ENCODE data around the gene UNC13A. TPM values are rescaled to one million over a fixed set of nuclear protein-coding genes. Genes with fewer than 3 reads are reported as not detected.

The UNC13A gene
- total RNA-seq, 1 experiment from 2014 or later: 6.6 TPM

- Histone ChIP-seq H3K27me3 (ENCODE audit: control insufficient read depth, insufficient read depth, low read length) (no peaks in the 10 kb centered on the region), H3K4me3 (ENCODE audit: insufficient read depth, low read depth, low read length) (peak overlapping the region; percentile 65), H3K36me3 (replicated peaks; ENCODE audit: control insufficient read depth, insufficient read depth, low read length) (no peaks in the 10 kb centered on the region)
- peak; percentile 78 for DNase-seq
These were observed 2.1 kb downstream of the UNC13A start for GRCh38 chr19:17686023-17686521.

GRCh38 chr19:17685451-17686022 is 2.6 kb downstream of the UNC13A start:
- H3K4me3 ChIP-seq (ENCODE audit: insufficient read depth, low read depth, low read length): peak overlapping the region; percentile 65
- peak; percentile 67 for DNase-seq
- H3K36me3 ChIP-seq (replicated peaks; ENCODE audit: control insufficient read depth, insufficient read depth, low read length): no peaks in the 10 kb centered on the region
- no peaks in the 10 kb centered on the region for H3K27me3 ChIP-seq (ENCODE audit: control insufficient read depth, insufficient read depth, low read length)

DNA sequence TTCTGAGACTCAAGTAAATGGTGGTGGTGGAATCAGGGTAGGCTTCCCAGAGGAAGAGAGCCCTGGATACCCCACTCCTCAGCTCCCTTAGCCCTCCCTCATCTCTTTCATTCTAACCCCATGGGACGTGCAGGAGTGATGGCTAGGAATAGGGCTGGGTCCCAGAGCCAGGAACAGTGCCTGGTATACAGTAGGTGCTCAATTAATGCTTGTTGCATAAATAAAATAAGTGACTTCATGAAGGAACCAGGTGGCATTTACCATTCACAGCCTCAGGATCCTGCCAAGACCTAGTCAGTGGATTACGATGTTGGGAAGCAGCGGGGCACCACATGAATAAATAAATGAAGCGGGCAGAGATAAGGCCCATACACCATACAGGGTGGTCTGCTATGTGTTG is 3.9 kb downstream of the UNC13A start:
- Histone ChIP-seq H3K36me3 (replicated peaks; ENCODE audit: control insufficient read depth, insufficient read depth, low read length) (no peaks in the 10 kb centered on the region), H3K27me3 (ENCODE audit: control insufficient read depth, insufficient read depth, low read length) (no peaks in the 10 kb centered on the region), H3K4me3 (ENCODE audit: insufficient read depth, low read depth, low read length) (no peak overlapping the region)
- DNase-seq: no peak

DNA sequence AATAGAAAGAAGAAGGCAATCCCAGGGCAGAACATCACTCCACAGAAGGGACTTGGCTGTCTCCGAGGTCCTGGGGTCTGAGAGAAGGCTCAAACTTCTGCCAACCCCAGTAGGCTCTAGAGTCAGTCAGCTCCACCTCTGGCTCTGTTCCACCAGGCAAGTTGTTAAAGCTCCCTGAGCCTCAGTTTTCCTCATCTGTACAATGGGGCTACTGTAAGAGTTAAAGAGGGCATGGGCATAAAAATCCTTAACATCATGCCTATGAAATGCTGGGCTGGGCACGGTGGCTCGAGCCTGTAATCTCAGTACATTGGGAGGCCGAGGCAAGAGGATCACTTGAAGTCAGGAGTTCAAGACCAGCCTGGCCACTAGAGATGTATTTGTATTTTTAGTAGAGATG is 5.1 kb downstream of the UNC13A start:
- H3K36me3 ChIP-seq (replicated peaks; ENCODE audit: control insufficient read depth, insufficient read depth, low read length): no peaks in the 10 kb centered on the region
- H3K27me3 ChIP-seq (ENCODE audit: control insufficient read depth, insufficient read depth, low read length): no peaks in the 10 kb centered on the region
- H3K4me3 ChIP-seq (ENCODE audit: insufficient read depth, low read depth, low read length): no peak overlapping the region
- peak; percentile 2 for DNase-seq

- Histone ChIP-seq H3K36me3 (replicated peaks; ENCODE audit: control insufficient read depth, insufficient read depth, low read length) (no peaks in the 10 kb centered on the region), H3K4me3 (ENCODE audit: insufficient read depth, low read depth, low read length) (no peak overlapping the region), H3K27me3 (ENCODE audit: control insufficient read depth, insufficient read depth, low read length) (no peaks in the 10 kb centered on the region)
- no peak for DNase-seq
These were observed 5.9 kb downstream of the UNC13A start for GRCh38 chr19:17682273-17682672.

- Histone ChIP-seq H3K27me3 (ENCODE audit: control insufficient read depth, insufficient read depth, low read length) (no peaks in the 10 kb centered on the region), H3K4me3 (ENCODE audit: insufficient read depth, low read depth, low read length) (no peak overlapping the region), H3K36me3 (replicated peaks; ENCODE audit: control insufficient read depth, insufficient read depth, low read length) (no peaks in the 10 kb centered on the region)
- peak; percentile 92 for DNase-seq
These were observed 6.5 kb downstream of the UNC13A start for GRCh38 chr19:17681505-17682125.

GRCh38 chr19:17680230-17680722 is 7.9 kb downstream of the UNC13A start:
- H3K4me3 ChIP-seq (ENCODE audit: insufficient read depth, low read depth, low read length): peak overlapping the region; percentile 38
- DNase-seq: peak; percentile 84
- no peaks in the 10 kb centered on the region for H3K36me3 ChIP-seq (replicated peaks; ENCODE audit: control insufficient read depth, insufficient read depth, low read length)

GRCh38 chr19:17679526-17680229 is 8.5 kb downstream of the UNC13A start:
- no peaks in the 10 kb centered on the region for H3K36me3 ChIP-seq (replicated peaks; ENCODE audit: control insufficient read depth, insufficient read depth, low read length)
- DNase-seq: peak; percentile 64
- H3K4me3 ChIP-seq (ENCODE audit: insufficient read depth, low read depth, low read length): peak overlapping the region; percentile 38
- H3K27me3 ChIP-seq (ENCODE audit: control insufficient read depth, insufficient read depth, low read length): no peaks in the 10 kb centered on the region

More at GRCh38 chr19:17680230-17680722, 7.9 kb downstream of the UNC13A start:
- no peaks in the 10 kb centered on the region for H3K27me3 ChIP-seq (ENCODE audit: control insufficient read depth, insufficient read depth, low read length)

- no peak overlapping the region for H3K4me3 ChIP-seq (ENCODE audit: insufficient read depth, low read depth, low read length)
- no peaks in the 10 kb centered on the region for H3K36me3 ChIP-seq (replicated peaks; ENCODE audit: control insufficient read depth, insufficient read depth, low read length)
- H3K27me3 ChIP-seq (ENCODE audit: control insufficient read depth, insufficient read depth, low read length): no peaks in the 10 kb centered on the region
- no peak for DNase-seq
These were observed 9.3 kb downstream of the UNC13A start for GRCh38 chr19:17678836-17679235.

DNA sequence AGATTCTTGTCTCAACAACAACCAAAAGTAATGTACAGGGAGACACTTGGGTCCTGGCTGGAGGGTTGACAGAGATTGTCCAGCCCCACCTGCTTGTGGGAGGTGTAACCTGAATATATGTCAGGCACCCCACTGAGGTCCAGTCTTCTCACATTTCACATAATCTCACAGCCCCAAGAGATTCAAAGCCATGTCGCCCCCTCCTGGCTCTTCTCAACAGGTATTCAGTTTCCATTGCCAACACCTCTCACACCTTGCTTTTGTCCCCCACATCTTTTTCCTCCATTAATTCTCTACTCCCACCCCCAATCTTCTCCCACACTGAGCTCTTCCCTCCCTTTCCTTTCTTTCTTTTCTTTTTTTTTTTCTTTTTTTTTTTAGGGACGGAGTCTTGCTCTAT is 11.2 kb downstream of the UNC13A start:
- peak; percentile 68 for DNase-seq

DNA sequence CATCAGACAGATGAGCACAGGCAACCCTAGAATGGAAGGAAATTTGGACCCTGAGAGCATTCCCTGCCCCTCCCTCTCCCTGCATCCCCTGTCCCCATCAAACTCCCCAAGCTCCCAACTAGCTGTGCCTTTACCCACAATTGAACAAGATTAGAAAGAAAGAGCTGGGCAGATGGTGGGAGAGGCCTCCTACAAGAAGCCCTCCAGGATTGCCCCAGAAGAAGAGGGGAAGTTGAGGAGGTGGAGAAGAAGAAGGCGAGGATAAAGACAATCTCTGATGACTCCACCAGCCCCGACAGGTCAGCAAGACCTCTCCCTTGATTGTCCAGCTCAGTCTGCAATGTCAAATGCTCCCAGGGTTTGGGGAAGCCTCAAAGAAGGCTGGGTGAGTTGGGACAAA is 11.9 kb downstream of the UNC13A start:
- H3K36me3 ChIP-seq (replicated peaks; ENCODE audit: control insufficient read depth, insufficient read depth, low read length): peaks cover 2% of the 10 kb centered on the region
- no peaks in the 10 kb centered on the region for H3K27me3 ChIP-seq (ENCODE audit: control insufficient read depth, insufficient read depth, low read length)
- no peak for DNase-seq
- no peak overlapping the region for H3K4me3 ChIP-seq (ENCODE audit: insufficient read depth, low read depth, low read length)

More for the DNA sequence above, 11.2 kb downstream of the UNC13A start:
- Histone ChIP-seq H3K27me3 (ENCODE audit: control insufficient read depth, insufficient read depth, low read length) (no peaks in the 10 kb centered on the region), H3K36me3 (replicated peaks; ENCODE audit: control insufficient read depth, insufficient read depth, low read length) (peaks cover 2% of the 10 kb centered on the region), H3K4me3 (ENCODE audit: insufficient read depth, low read depth, low read length) (no peak overlapping the region)

DNA sequence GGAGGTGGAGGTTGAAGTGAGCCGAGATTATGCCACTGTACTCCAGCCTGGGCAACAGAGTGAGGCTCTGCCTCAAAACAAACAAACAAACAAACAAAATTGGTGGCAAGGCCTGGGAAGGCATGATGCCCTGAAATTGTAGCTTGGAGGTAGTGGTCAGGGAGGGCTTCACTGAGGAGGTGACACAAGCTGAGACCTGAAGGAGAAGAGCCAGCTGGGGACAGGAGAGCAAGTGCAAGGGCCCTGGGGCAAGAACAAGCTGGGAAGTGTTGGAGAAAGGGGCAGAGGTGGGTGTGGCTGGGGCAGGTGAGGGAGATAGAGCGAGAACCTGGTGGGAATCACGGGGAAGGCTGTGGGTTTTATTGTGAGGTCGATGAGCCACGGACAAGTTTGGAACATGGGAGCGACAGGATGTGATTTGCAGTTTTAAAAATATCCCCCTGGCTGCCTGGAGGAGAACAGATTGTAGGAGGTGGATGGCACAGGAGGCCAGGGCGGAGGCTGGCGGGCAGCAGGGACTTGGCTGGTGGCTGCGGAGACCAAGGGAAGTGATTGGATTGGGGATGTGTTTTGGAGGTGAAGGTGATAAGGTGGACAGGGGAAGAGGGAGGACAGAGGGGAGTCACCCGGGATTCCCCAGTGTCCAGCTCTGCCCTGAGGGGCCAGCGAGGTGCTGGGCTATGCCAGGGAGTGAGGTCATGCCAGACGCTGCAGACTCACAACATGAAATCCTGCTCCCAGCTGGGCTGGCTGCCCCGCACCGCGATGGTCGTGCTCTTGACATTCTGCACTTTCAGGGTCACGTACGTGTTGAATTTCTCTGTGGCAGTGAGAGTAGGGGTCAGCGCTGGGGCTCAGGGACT is 14.0 kb downstream of the UNC13A start:
- H3K27me3 ChIP-seq (ENCODE audit: control insufficient read depth, insufficient read depth, low read length): no peaks in the 10 kb centered on the region
- H3K4me3 ChIP-seq (ENCODE audit: insufficient read depth, low read depth, low read length): no peak overlapping the region
- DNase-seq: no peak
- peaks cover 5% of the 10 kb centered on the region for H3K36me3 ChIP-seq (replicated peaks; ENCODE audit: control insufficient read depth, insufficient read depth, low read length)

GRCh38 chr19:17671906-17672305 is 16.2 kb downstream of the UNC13A start:
- peaks cover 9% of the 10 kb centered on the region for H3K36me3 ChIP-seq (replicated peaks; ENCODE audit: control insufficient read depth, insufficient read depth, low read length)
- H3K27me3 ChIP-seq (ENCODE audit: control insufficient read depth, insufficient read depth, low read length): no peaks in the 10 kb centered on the region
- DNase-seq: peak; percentile 84
- H3K4me3 ChIP-seq (ENCODE audit: insufficient read depth, low read depth, low read length): no peak overlapping the region

DNA sequence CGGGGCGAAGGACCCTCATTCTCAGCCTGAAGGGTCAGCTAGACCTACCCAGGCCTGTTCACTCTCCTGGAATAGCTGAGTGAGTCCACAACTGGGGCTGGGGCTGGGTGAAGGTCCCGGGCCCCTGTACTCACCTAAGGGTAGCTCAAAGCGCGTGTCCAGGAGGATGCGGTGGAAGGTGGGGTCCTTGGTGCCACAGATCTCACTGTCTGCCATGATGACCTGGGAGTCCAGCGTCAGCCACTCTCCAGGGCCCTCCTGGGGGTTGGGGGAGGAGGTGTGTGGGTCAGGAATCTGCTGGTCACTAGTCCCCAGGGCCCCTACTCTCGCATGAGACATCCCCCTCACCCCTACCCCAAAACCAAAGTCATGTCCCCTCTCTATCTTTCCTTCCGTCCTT is 18.7 kb downstream of the UNC13A start:
- Histone ChIP-seq H3K4me3 (ENCODE audit: insufficient read depth, low read depth, low read length) (no peak overlapping the region), H3K27me3 (ENCODE audit: control insufficient read depth, insufficient read depth, low read length) (no peaks in the 10 kb centered on the region), H3K36me3 (replicated peaks; ENCODE audit: control insufficient read depth, insufficient read depth, low read length) (peaks cover 14% of the 10 kb centered on the region)
- DNase-seq: no peak
